Mucosa of descending colon (tissue), 3 donors: Measurements from ENCODE around the gene THYN1. TPM values are rescaled to one million over a fixed set of nuclear protein-coding genes. Genes with fewer than 3 reads are reported as not detected.
"Not testable (repeated sequence)": the region's sequence is repeated elsewhere in the genome, so short reads cannot be mapped to it uniquely, and the experiment has no call there.

Experiments
- ATAC-seq: fragments of 200-7000 bp; cut with Tn5 transposase; one replicate; pipeline ENCODE4 v1.9.1; 2020; ENCODE audit warnings: mild to moderate bottlenecking, moderate library complexity
- DNase-seq, 3 donors: peaks; one replicate each; pipeline ENCODE4 v3.0.0-alpha.2; 2020
- H3K36me3 ChIP-seq: fragments of 200-600 bp; one replicate; pipeline ENCODE4 v1.8.0; 2021; ENCODE audit warnings: low read depth, mild to moderate bottlenecking
- H3K4me1 ChIP-seq: fragments of 200-600 bp; one replicate; pipeline ENCODE4 v1.8.0; 2021; ENCODE audit warnings: low read depth, mild to moderate bottlenecking
- H3K4me3 ChIP-seq: fragments of 200-600 bp; one replicate; pipeline ENCODE4 v1.8.0; 2021; ENCODE audit warnings: mild to moderate bottlenecking
- H3K9me3 ChIP-seq: fragments of 200-600 bp; one replicate; pipeline ENCODE4 v1.8.0; 2021; ENCODE audit warnings: mild to moderate bottlenecking
- CTCF ChIP-seq: fragments of 200-600 bp; IDR thresholded peaks from one replicate; pipeline ENCODE4 v1.8.0; 2022; ENCODE audit warnings: antibody characterized with exemption, mild to moderate bottlenecking
- intact Hi-C, 2 donors: fragments of 100-400 bp; cut with DNase I in 1 of 2; cut with micrococcal nuclease in 1 of 2; formaldehyde crosslinking; loops; one replicate each; pipeline versions ENCODE4 v1.11.0 to v1.11.1; 2022; cut with DNase I, micrococcal nuclease
- total RNA-seq, 3 donors: library from RNA; stranded (reverse); fragmentation: NEBNext Ultra II Directional in 2 of 3; extraction: Animal tissue kit (Norgen Biotek cat#: 25700) in 2 of 3; gene quantifications; one replicate each; pipeline versions ENCODE4 v1.2.1 to v1.2.4, GENCODE V29; 2021 to 2023
- donor health status: DM: no; HTN: no; CAD: no; lungs with moderate emphysema.
- donor health status: DM: no; HTN: no; CAD: no.
- donor health status: DM: no; HTN: yes; CAD: no.

THYN1 gene
- total RNA-seq, 3 donors from 2014 or later: 33.5 to 40.2 (median 35.5) TPM

DNA sequence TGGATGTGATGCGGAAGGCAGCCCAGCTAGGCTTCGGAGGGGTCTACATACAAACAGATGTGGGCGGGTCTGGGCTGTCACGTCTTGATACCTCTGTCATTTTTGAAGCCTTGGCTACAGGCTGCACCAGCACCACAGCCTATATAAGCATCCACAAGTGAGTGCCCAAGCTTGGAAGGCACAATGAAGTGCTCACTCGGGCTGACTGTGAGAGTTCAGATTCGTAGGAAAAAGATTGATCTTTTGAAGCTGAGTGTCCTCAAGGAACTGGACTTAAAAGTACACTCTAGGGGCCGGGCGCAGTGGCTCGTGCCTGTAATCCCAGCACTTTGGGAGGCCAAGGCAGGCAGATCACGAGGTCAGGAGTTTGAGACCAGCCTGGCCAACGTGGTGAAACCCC is 3.9 kb upstream of the THYN1 start:
- DNase-seq: no peak
- no peak overlapping the region for H3K4me3 ChIP-seq
- peaks cover 2% of the 10 kb centered on the region for H3K36me3 ChIP-seq
- ATAC-seq: no peak
- no peaks in the 10 kb centered on the region for H3K9me3 ChIP-seq
- H3K4me1 ChIP-seq: peaks cover 9% of the 10 kb centered on the region
- intact Hi-C loops: no loop called here
- TF ChIP-seq CTCF: no peak

- H3K9me3 ChIP-seq, H3K4me3 ChIP-seq, ATAC-seq, DNase-seq, H3K36me3 ChIP-seq, intact Hi-C loops: not testable (repeated sequence)
- peaks cover 13% of the 10 kb centered on the region for H3K4me1 ChIP-seq
Observed at GRCh38 chr11:134255184-134255561, 2.0 kb upstream of the THYN1 start.

- no peak for TF ChIP-seq CTCF
- intact Hi-C loops: no loop called here
- H3K36me3 ChIP-seq: no peaks in the 10 kb centered on the region
- ATAC-seq: no peak
- peaks cover 13% of the 10 kb centered on the region for H3K4me1 ChIP-seq
- no peaks in the 10 kb centered on the region for H3K9me3 ChIP-seq
- no peak overlapping the region for H3K4me3 ChIP-seq
- no peak for DNase-seq
Observed at GRCh38 chr11:134254433-134255183, 1.5 kb upstream of the THYN1 start.

GRCh38 chr11:134252346-134253187 is 585 bp downstream of the THYN1 start:
- ATAC-seq (peak; percentile 26), DNase-seq (peak in 2 of 3 donors; percentile 38 to 43)
- Histone ChIP-seq H3K9me3 (no peaks in the 10 kb centered on the region), H3K36me3 (no peaks in the 10 kb centered on the region), H3K4me3 (peak overlapping the region; percentile 82), H3K4me1 (peaks cover 13% of the 10 kb centered on the region)
- TF ChIP-seq CTCF: no peak
- intact Hi-C loops: no loop called here

DNA sequence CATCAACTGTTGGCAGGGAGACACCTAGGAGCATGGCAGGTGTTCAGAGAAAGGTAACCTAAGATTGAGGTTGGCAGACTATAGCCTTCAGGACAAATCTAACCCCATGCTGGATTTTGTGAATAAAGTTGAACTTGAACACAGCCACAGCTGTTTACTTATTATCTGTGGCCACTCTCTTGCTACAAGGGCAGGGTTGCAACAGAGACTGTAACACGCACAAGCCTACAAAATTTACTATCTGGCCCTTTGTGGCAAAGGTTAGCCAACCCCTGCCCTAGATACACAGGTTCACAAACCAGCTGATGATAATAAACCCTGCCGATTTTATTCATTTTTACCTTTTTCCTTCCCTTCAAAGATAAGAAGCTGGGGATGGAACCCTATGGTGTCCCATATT is 2.5 kb downstream of the THYN1 start:
- TF ChIP-seq CTCF: no peak
- Histone ChIP-seq H3K4me3 (no peak overlapping the region), H3K9me3 (no peaks in the 10 kb centered on the region), H3K4me1 (peaks cover 13% of the 10 kb centered on the region), H3K36me3 (no peaks in the 10 kb centered on the region)
- DNase-seq (no peak), ATAC-seq (no peak)
- intact Hi-C loops: no loop called here

DNA sequence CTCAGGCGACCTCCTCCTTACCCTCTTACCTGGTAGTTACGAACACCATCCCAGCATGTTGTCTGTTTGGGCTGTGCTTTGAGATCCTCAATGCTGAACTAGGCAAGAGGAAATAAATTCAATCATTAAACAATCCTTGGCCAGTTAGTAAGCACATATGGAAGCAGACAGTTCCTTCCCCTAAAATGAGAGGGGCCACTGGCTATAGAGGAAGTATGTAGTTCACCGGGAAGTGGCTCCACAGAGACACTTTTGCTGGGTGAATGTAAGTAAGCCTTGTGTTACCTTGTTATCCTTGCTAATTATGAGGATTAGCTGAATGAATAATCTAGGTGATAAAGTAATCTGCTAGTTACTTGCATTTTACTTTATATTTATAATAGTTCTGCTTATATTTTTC is 2.9 kb downstream of the THYN1 start:
- Histone ChIP-seq H3K4me3 (no peak overlapping the region), H3K9me3 (no peaks in the 10 kb centered on the region), H3K4me1 (peaks cover 13% of the 10 kb centered on the region), H3K36me3 (no peaks in the 10 kb centered on the region)
- DNase-seq (no peak), ATAC-seq (no peak)
- intact Hi-C loops: no loop called here
- no peak for TF ChIP-seq CTCF
